ENCODE data around the gene RING1.

- no peak for TF ChIP-seq CTCF (IDR thresholded peaks at IDR 0.05; ENCODE audit: insufficient read depth, low read depth, low read length)
- TF ChIP-seq EZH2 (IDR thresholded peaks at IDR 0.05; ENCODE audit: insufficient read depth, low read length) = no peak
Observed at GRCh38 chr6:33171016-33171879, 37.1 kb upstream of the RING1 start.

Measured in astrocyte (in vitro differentiated cells and primary cell).